Astrocyte (in vitro differentiated cells and primary cell): ENCODE measurements around the gene MIAT. TPM values are rescaled to one million over a fixed set of nuclear protein-coding genes. Genes with fewer than 3 reads are reported as not detected.

Source experiments
- DNase-seq: peaks from one replicate; pipeline ENCODE4 v3.0.0-alpha.2; 2010; ENCODE audit warnings: low read depth
- FAIRE-seq: peaks from 2 replicates; lab custom pipeline; 2011; peaks lifted over from hg19 to GRCh38; lab: Jason Lieb, UNC
- H2AFZ ChIP-seq: 2 replicates; pipeline ENCODE4 v1.6.0; 2012; ENCODE audit warnings: low read depth, low read length, inconsistent platforms
- H3K27ac ChIP-seq: 2 replicates; pipeline ENCODE4 v1.5.1; 2011; ENCODE audit warnings: low read depth, low read length, inconsistent platforms
- H3K27me3 ChIP-seq: 2 replicates; pipeline ENCODE4 v1.6.0; 2011; ENCODE audit warnings: low read length, inconsistent platforms; ENCODE audit not compliant: insufficient read depth
- H3K36me3 ChIP-seq: 2 replicates; pipeline ENCODE4 v1.5.1; 2011; ENCODE audit warnings: low read length, inconsistent platforms; ENCODE audit not compliant: insufficient read depth
- H3K4me1 ChIP-seq: 2 replicates; pipeline ENCODE4 v1.5.1; 2011; ENCODE audit warnings: low read length, inconsistent platforms; ENCODE audit not compliant: insufficient read depth
- H3K4me2 ChIP-seq: 2 replicates; pipeline ENCODE4 v1.6.0; 2012; ENCODE audit warnings: low read length, inconsistent platforms
- H3K4me3 ChIP-seq: 2 replicates; pipeline ENCODE4 v1.5.1; 2011; ENCODE audit warnings: low read depth, mild to moderate bottlenecking, low read length, inconsistent platforms; ENCODE audit not compliant: insufficient read depth
- H3K79me2 ChIP-seq: 2 replicates; pipeline ENCODE4 v1.6.0; 2012; ENCODE audit warnings: mild to moderate bottlenecking, low read length, inconsistent platforms; ENCODE audit not compliant: insufficient read depth
- H3K9ac ChIP-seq: 2 replicates; pipeline ENCODE4 v1.6.0; 2012; ENCODE audit warnings: mild to moderate bottlenecking, low read length, inconsistent platforms
- H3K9me3 ChIP-seq: 2 replicates; pipeline ENCODE4 v1.5.1; 2012; ENCODE audit warnings: low read depth, mild to moderate bottlenecking, low read length, inconsistent platforms; ENCODE audit not compliant: insufficient read depth
- H4K20me1 ChIP-seq: 2 replicates; pipeline ENCODE4 v1.6.0; 2012; ENCODE audit warnings: low read length, inconsistent platforms; ENCODE audit not compliant: insufficient read depth
- H3K27ac Mint-ChIP-seq: one replicate; pipeline ENCODE4 v1.8.0; 2021; ENCODE audit warnings: mild to moderate bottlenecking, mixed read lengths; ENCODE audit not compliant: unreplicated experiment
- H3K27me3 Mint-ChIP-seq: one replicate; pipeline ENCODE4 v1.8.0; 2021; ENCODE audit warnings: low read depth, mixed read lengths; ENCODE audit not compliant: unreplicated experiment
- H3K36me3 Mint-ChIP-seq: one replicate; pipeline ENCODE4 v1.8.0; 2021; ENCODE audit warnings: low read depth, mixed read lengths; ENCODE audit not compliant: unreplicated experiment
- H3K4me1 Mint-ChIP-seq: one replicate; pipeline ENCODE4 v1.8.0; 2021; ENCODE audit warnings: low read depth, mixed read lengths; ENCODE audit not compliant: unreplicated experiment
- H3K4me3 Mint-ChIP-seq: one replicate; pipeline ENCODE4 v1.8.0; 2021; ENCODE audit warnings: mild to moderate bottlenecking, moderate library complexity, mixed read lengths; ENCODE audit not compliant: unreplicated experiment
- H3K9me3 Mint-ChIP-seq: one replicate; pipeline ENCODE4 v1.8.0; 2021; ENCODE audit warnings: mild to moderate bottlenecking, mixed read lengths; ENCODE audit not compliant: unreplicated experiment
- EZH2 ChIP-seq: IDR thresholded peaks from 2 replicates; pipeline ENCODE4 v1.6.1; 2012; ENCODE audit warnings: mild to moderate bottlenecking, low read length, inconsistent platforms; ENCODE audit not compliant: insufficient read depth
- total RNA-seq: library from RNA; stranded (reverse); gene quantifications from 2 replicates; pipeline ENCODE4 v1.2.1, GENCODE V29; 2021
- TF ChIP-seq, protein P1 (sequence below): IDR thresholded peaks from 2 replicates; pipeline ENCODE4 v1.5.1; 2011; ENCODE audit warnings: low read depth, mild to moderate bottlenecking, inconsistent platforms, low read length, moderate library complexity; ENCODE audit not compliant: insufficient read depth

The MIAT gene
- total RNA-seq, 1 donor from 2014 or later, result 22.8 TPM

DNA sequence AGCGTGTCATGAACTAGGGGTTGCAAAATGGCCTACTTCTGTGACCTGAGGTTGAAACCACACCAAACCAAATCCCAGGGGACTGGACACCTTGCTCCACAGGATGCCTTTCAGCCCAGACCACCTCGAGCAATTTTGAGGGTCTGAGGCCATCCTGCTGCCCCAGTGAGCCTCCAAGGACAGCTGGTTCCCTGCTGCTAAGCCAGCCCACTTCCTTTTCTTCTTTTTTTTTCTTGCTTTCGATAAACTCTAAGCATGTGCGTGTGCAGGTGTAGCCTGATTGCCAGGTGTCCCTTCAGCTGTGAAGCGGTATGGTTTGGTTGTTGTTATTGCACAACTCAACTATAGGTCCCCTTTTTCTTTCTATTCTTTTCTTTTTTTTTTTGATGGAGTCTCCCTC, 42.2 kb upstream of the MIAT start:
- H3K9ac ChIP-seq, result no peak overlapping the region
- FAIRE-seq (no peak), DNase-seq (no peak)
- no peak overlapping the region for H2AFZ ChIP-seq
- H3K36me3 Mint-ChIP-seq, result peaks cover 3% of the 10 kb centered on the region
- TF ChIP-seq, protein P1, sequence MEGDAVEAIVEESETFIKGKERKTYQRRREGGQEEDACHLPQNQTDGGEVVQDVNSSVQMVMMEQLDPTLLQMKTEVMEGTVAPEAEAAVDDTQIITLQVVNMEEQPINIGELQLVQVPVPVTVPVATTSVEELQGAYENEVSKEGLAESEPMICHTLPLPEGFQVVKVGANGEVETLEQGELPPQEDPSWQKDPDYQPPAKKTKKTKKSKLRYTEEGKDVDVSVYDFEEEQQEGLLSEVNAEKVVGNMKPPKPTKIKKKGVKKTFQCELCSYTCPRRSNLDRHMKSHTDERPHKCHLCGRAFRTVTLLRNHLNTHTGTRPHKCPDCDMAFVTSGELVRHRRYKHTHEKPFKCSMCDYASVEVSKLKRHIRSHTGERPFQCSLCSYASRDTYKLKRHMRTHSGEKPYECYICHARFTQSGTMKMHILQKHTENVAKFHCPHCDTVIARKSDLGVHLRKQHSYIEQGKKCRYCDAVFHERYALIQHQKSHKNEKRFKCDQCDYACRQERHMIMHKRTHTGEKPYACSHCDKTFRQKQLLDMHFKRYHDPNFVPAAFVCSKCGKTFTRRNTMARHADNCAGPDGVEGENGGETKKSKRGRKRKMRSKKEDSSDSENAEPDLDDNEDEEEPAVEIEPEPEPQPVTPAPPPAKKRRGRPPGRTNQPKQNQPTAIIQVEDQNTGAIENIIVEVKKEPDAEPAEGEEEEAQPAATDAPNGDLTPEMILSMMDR, result no peak
- TF ChIP-seq EZH2, result no peak
- no peak overlapping the region for H3K4me3 ChIP-seq
- H3K9me3 ChIP-seq, result no peaks in the 10 kb centered on the region
- H3K4me1 Mint-ChIP-seq, result peaks cover 14% of the 10 kb centered on the region
- H3K27me3 Mint-ChIP-seq, result peaks cover 34% of the 10 kb centered on the region
- no peak overlapping the region for H3K4me3 Mint-ChIP-seq
- H3K36me3 ChIP-seq, result no peaks in the 10 kb centered on the region
- peaks cover 15% of the 10 kb centered on the region for H3K4me1 ChIP-seq
- H3K9me3 Mint-ChIP-seq, result no peaks in the 10 kb centered on the region
- H3K4me2 ChIP-seq, result no peak overlapping the region
- no peaks in the 10 kb centered on the region for H4K20me1 ChIP-seq
- H3K27ac Mint-ChIP-seq, result no peak overlapping the region
- H3K27me3 ChIP-seq, result peaks cover 3% of the 10 kb centered on the region
- no peaks in the 10 kb centered on the region for H3K79me2 ChIP-seq
- H3K27ac ChIP-seq, result no peak overlapping the region

GRCh38 chr22:26615830-26616435, 41.5 kb upstream of the MIAT start:
- Histone ChIP-seq H4K20me1 (no peaks in the 10 kb centered on the region), H3K79me2 (no peaks in the 10 kb centered on the region), H3K4me1 (peaks cover 8% of the 10 kb centered on the region), H3K4me3 (no peak overlapping the region), H3K27ac (no peak overlapping the region), H3K4me2 (no peak overlapping the region), H3K27me3 (peaks cover 3% of the 10 kb centered on the region), H2AFZ (no peak overlapping the region), H3K9me3 (no peaks in the 10 kb centered on the region), H3K36me3 (no peaks in the 10 kb centered on the region), H3K9ac (no peak overlapping the region)
- no peak overlapping the region for H3K27ac Mint-ChIP-seq
- TF ChIP-seq, protein P1, result no peak
- no peak for TF ChIP-seq EZH2
- H3K4me1 Mint-ChIP-seq, result peaks cover 12% of the 10 kb centered on the region
- no peak for DNase-seq
- H3K36me3 Mint-ChIP-seq, result peaks cover 3% of the 10 kb centered on the region
- no peak overlapping the region for H3K4me3 Mint-ChIP-seq
- no peak for FAIRE-seq
- no peaks in the 10 kb centered on the region for H3K9me3 Mint-ChIP-seq
- peaks cover 34% of the 10 kb centered on the region for H3K27me3 Mint-ChIP-seq

- Histone ChIP-seq H3K9me3 (no peaks in the 10 kb centered on the region), H3K4me2 (no peak overlapping the region), H3K36me3 (no peaks in the 10 kb centered on the region), H3K9ac (no peak overlapping the region), H3K4me3 (no peak overlapping the region), H2AFZ (no peak overlapping the region), H3K79me2 (no peaks in the 10 kb centered on the region), H4K20me1 (no peaks in the 10 kb centered on the region), H3K4me1 (peaks cover 5% of the 10 kb centered on the region), H3K27me3 (peaks cover 3% of the 10 kb centered on the region), H3K27ac (no peak overlapping the region)
- no peak for FAIRE-seq
- TF ChIP-seq EZH2, result no peak
- TF ChIP-seq, protein P1, result no peak
- Mint-ChIP-seq H3K9me3 (no peaks in the 10 kb centered on the region), H3K27me3 (peaks cover 34% of the 10 kb centered on the region), H3K36me3 (peaks cover 3% of the 10 kb centered on the region), H3K4me3 (no peak overlapping the region), H3K27ac (no peak overlapping the region), H3K4me1 (peaks cover 12% of the 10 kb centered on the region)
- DNase-seq, result no peak
Measured at GRCh38 chr22:26616650-26617049, 40.7 kb upstream of the MIAT start.
